H1 (cell line): ENCODE data around the gene SH3PXD2A. TPM values are rescaled to one million over a fixed set of nuclear protein-coding genes. Genes with fewer than 3 reads are reported as not detected.

ENCODE experiments used
- CBX5 ChIP-seq: fragments of 300-800, 300-1000 bp; sonication (generic); IDR thresholded peaks from 2 replicates; pipeline ENCODE4 v1.7.1; 2016; ENCODE audit warnings: antibody characterized with exemption, low read length, low read depth
- CHD7 ChIP-seq: fragments of 300-600 bp; sonication (generic); IDR thresholded peaks from 2 replicates; pipeline ENCODE4 v1.7.1; 2012; ENCODE audit warnings: low read length, moderate library complexity, mild to moderate bottlenecking, inconsistent platforms; ENCODE audit not compliant: insufficient replicate concordance
- CREB1 ChIP-seq: IDR thresholded peaks from 2 replicates; pipeline ENCODE4 v1.6.1; 2012; ENCODE audit warnings: inconsistent platforms
- EGR1 ChIP-seq: IDR thresholded peaks from 2 replicates; pipeline ENCODE4 v1.6.1; 2011; ENCODE audit warnings: low read depth, low read length, borderline replicate concordance
- FOSL1 ChIP-seq: IDR thresholded peaks from 2 replicates; pipeline ENCODE4 v1.6.1; 2011; ENCODE audit warnings: mild to moderate bottlenecking, low read depth, low read length, moderate library complexity; ENCODE audit not compliant: insufficient read depth
- HDAC6 ChIP-seq: IDR thresholded peaks from one replicate; pipeline ENCODE4 v1.7.1; 2012; ENCODE audit warnings: low read depth, mild to moderate bottlenecking, inconsistent platforms, low read length, moderate library complexity
- KDM5A ChIP-seq: fragments of 200-600 bp; IDR thresholded peaks from 2 replicates; pipeline ENCODE4 v1.7.1; 2012; ENCODE audit warnings: mild to moderate bottlenecking, low read length, inconsistent platforms, mixed read lengths
- RAD21 ChIP-seq, 2 experiments: IDR thresholded peaks in 1 of 2; conservative IDR thresholded peaks in 1 of 2; 2 replicates each; pipeline ENCODE4 v1.6.1; 2011; ENCODE audit warnings: low read depth in 2 of 2, low read length in 2 of 2, improper control_type of control experiment in 1 of 2, inconsistent platforms in 1 of 2, mild to moderate bottlenecking in 1 of 2, moderate library complexity in 1 of 2
- SIRT6 ChIP-seq: IDR thresholded peaks from one replicate; pipeline ENCODE4 v1.7.1; 2012; ENCODE audit warnings: low read length, inconsistent platforms
- TBP ChIP-seq: IDR thresholded peaks from 2 replicates; pipeline ENCODE4 v1.6.1; 2011; ENCODE audit warnings: low read depth, low read length, improper control_type of control experiment
- polyA plus RNA-seq, 7 experiments: library from polyadenylated mRNA; depleted of rRNA in 3 of 7; stranded (reverse) in 5 of 7; unstranded in 2 of 7; fragments of >200 nt in 5 of 7; fragments of 200-250 nt in 2 of 7; gene quantifications; 1 replicate in 5 of 7; 2 replicates in 1 of 7; 4 replicates in 1 of 7; pipeline versions ENCODE4 v1.2.1 to v1.2.3, GENCODE V29; 2011 to 2013; ENCODE audit warnings: missing spikeins in 2 of 7, mixed read lengths in 2 of 7
- total RNA-seq: library from RNA; stranded (reverse); fragmentation: NEBNext Ultra II Directional; extraction: Animal tissue kit (Norgen Biotek cat#: 25700); gene quantifications from 2 replicates; pipeline ENCODE4 v1.2.1, GENCODE V29; 2021

Gene SH3PXD2A
- total and polyA plus RNA-seq, 2 of the 8 experiments (the other 6 are each of a cell fraction or from before 2014, with no cell fraction given): 5.4 to 16.3 TPM

GRCh38 chr10:103884681-103885139 is 29.3 kb upstream of the SH3PXD2A start (continued):
- TF ChIP-seq CHD7 (no peak), RAD21 (IDR thresholded peaks at IDR 0.05 in 1 of 2, conservative IDR thresholded peaks at IDR 0.05 in 1 of 2; ENCODE audit: low read depth in 2 of 2, low read length in 2 of 2) (peak; percentile 87 to 88), SIRT6 (no peak), FOSL1 (no peak), KDM5A (no peak), CREB1 (no peak), TBP (no peak), CBX5 (no peak), EGR1 (no peak), HDAC6 (no peak)
